Stimulated activated CD8-positive, alpha-beta memory T cell treated with anti-CD3 and anti-CD28 coated beads, Interleukin-2, amount 100 ng/mL, for 48 hours (primary cell): ENCODE data around the gene CHST12.
A peak's percentile ranks its signal among the peaks of the same experiment; 100 is the strongest.
"Not testable (repeated sequence)": the region's sequence is repeated elsewhere in the genome, so short reads cannot be mapped to it uniquely, and the experiment has no call there.

ENCODE experiments used
- DNase-seq, 2 donors: peaks; one replicate each; pipeline ENCODE4 v3.0.0-alpha.2; 2020; ENCODE audit warnings: low read depth in 2 of 2

The CHST12 gene

DNA sequence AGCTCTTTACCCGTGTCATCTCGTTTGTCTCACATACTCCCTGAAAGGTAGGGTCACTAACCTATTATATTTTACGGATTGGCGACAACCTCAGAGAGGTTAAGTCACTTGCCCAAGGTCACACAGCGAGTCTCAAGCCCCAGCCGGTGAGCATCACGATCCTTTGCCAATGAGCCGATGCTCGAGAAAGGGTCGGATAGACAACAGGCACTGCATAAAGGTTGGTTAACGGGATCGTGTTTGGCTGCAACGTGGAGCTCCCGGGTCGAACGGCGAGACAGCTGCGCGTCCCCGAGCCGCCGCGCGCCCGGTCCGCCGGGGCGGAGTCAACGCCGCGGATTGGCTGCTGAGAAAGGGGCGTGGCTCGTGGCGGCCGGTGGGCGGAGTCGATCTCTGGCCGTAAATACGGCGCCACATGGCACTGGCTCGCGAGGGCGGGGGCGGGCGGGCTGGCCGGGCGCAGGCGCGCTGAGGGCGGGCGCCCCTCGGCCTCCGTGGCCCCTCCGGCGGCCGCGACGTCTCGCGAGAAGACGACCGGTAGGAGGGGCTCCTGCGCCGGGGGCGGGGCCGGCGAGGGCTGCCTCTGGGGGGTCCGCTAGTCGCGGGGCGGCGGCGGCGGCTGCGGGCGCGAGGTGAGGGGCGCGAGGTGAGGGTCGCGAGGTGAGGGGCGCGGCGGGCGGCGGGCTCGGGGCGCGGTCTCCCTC is at the start of gene CHST12:
Gene CHST12, plus strand, starts transcription at position 598 of the 704 bp plus-strand sequence. CDS start 29,029 bp downstream, outside the sequence.
- peak; percentile 91 for DNase-seq

- peak; percentile 83 to 89 for DNase-seq
These were observed 49.5 kb upstream of the CHST12 start for GRCh38 chr7:2353936-2354185.

- DNase-seq = peak; percentile 76
These were observed 49.0 kb upstream of the CHST12 start, which contains the start of gene EIF3B for GRCh38 chr7:2354186-2354938. Gene EIF3B, plus strand, starts transcription at chr7:2354827. Its CDS starts 95 bp downstream, at chr7:2354922.

DNA sequence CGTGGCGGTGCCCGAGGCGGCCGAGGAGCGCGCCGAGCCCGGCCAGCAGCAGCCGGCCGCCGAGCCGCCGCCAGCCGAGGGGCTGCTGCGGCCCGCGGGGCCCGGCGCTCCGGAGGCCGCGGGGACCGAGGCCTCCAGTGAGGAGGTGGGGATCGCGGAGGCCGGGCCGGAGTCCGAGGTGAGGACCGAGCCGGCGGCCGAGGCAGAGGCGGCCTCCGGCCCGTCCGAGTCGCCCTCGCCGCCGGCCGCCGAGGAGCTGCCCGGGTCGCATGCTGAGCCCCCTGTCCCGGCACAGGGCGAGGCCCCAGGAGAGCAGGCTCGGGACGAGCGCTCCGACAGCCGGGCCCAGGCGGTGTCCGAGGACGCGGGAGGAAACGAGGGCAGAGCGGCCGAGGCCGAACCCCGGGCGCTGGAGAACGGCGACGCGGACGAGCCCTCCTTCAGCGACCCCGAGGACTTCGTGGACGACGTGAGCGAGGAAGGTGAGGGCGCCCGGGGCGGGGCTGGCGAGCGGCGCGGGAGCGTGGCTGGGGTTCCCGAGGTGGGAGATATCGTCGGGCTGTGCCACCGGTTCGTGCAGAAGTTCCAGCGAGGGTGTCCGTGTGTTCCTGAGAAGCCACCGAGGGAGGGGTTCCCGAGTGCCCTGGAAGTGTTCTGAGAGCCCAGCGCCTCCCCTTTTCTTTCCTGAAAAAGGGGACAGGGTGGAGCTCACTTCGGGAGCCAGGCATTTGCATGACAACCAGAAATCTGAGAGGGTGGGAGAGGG is 48.3 kb upstream of the CHST12 start:
- no peak for DNase-seq

GRCh38 chr7:2355705-2356008 is 47.8 kb upstream of the CHST12 start:
- no peak for DNase-seq

- DNase-seq = no peak
These were observed 46.2 kb upstream of the CHST12 start for GRCh38 chr7:2357165-2357564.

DNA sequence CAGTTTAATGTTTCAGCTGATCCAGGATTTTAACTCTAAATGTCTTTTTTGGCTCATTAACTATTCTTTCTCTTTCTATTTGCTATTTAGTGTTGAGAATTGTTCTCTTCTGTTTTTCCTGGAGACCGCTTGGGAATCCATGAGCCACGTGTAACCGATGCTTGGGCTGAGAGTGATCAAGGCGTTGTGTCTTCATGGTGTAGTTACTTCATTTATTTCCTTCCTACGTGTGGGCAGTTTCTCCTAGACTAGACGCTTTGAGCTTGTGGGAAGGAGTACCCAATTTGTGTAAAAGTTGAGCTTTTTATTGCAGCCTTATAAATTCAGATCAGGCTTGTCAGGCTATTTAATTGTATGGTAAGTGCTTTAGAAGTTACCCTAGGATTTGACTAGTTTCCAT is 45.8 kb upstream of the CHST12 start:
- no peak for DNase-seq

GRCh38 chr7:2358968-2359527 is 44.4 kb upstream of the CHST12 start:
- no peak for DNase-seq

GRCh38 chr7:2359610-2360009 is 43.8 kb upstream of the CHST12 start:
- no peak for DNase-seq

DNA sequence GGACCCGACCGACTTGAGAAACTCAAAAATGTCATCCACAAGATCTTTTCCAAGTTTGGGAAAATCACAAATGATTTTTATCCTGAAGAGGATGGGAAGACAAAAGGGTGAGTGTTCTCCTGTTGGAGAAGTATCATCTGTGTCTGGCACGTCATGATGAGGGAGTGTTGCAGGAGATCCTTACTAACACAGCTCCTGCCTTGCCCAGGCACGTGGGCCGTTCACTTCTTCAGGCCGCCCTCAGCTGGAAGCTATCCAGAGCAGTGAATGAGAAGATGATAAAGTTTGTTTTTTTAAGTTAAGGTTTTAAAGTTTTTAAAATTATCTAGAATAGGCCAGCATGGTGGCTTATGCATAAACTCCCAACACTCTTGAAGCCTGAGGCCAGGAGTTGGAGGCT is 42.6 kb upstream of the CHST12 start:
- DNase-seq = no peak

- no peak for DNase-seq
These were observed 40.9 kb upstream of the CHST12 start for GRCh38 chr7:2362385-2363088.

DNA sequence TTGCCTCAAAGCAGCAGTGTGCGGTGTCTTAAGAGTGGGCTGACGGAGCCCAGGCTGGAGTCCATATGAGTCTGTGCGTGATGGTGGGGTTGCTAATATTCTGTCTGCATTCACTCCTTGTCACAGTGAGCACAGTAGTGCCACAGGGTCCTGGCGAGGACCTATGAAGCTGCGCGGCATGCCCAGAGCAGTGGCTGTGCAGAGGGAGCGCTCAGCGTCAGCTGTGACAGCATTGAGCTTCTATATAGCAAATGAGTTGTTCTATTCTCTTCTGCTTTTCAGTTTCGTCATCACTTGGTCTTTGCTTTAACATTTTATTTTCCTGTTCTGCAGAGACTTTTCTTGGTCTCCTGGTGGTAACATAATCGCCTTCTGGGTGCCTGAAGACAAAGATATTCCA is 34.3 kb upstream of the CHST12 start:
- no peak for DNase-seq

GRCh38 chr7:2371329-2371728 is 32.1 kb upstream of the CHST12 start:
- DNase-seq = no peak

GRCh38 chr7:2372724-2373123 is 30.7 kb upstream of the CHST12 start:
- DNase-seq = no peak

GRCh38 chr7:2373124-2373556 is 30.3 kb upstream of the CHST12 start:
- no peak for DNase-seq

- no peak for DNase-seq
These were observed 29.8 kb upstream of the CHST12 start for GRCh38 chr7:2373646-2374045.

DNA sequence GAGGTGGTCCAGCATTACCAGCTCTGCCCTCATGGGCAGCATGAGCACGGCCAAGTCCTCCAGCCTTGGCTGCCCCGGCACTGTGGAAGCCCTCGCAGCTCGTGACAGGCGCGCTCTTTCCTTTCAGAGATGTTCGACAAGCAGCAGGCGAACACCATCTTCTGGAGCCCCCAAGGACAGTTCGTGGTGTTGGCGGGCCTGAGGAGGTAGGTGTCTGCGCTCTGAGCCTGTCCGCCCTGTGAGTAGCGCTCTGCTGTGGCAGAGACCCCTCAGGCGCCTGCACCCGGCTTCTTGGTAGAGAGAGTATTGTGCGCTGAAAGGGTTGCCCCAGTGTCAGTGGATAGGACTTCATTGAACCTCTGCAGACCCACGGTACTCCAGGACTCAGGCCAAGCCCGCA is 29.0 kb upstream of the CHST12 start:
- DNase-seq = no peak

DNA sequence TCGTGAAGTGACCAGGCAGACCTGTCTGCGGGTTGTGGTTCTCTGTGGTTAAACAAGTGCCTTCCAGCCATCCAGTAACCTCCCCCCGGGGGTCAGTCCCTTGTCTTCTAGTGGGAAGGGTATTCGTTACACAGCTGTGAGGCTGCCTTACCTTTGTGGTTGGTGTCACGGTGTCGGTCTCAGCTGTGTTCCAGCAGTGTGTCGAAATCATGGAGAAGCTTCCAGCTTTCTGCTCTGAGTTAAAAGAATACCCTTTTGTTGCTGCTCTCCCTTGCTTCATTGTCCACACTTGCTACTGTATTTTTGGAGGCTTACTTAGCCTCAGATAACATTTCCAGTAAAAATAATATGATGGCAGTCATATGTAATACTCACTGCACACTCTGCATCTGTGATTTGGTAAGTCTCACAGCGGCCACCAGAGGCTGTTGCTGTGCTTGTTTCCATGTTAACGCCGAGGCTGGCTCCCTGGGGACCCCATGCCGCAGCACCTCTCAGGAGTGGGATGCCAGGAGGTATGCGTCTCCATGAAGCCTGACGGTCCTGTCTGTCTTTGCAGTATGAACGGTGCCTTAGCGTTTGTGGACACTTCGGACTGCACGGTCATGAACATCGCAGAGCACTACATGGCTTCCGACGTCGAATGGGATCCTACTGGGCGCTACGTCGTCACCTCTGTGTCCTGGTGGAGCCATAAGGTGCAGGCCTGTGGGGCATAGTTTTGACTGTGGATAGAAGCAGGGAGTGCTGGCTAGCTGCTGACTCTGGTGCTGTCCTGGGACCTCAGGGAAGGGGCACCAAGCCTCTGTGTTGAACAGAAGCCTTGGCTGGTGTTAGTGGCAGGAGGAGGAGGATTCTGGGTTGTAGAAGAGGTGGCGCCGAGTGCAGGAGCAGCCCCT is 28.3 kb upstream of the CHST12 start:
- DNase-seq = no peak

GRCh38 chr7:2376351-2377154 is 26.9 kb upstream of the CHST12 start:
- DNase-seq = no peak

DNA sequence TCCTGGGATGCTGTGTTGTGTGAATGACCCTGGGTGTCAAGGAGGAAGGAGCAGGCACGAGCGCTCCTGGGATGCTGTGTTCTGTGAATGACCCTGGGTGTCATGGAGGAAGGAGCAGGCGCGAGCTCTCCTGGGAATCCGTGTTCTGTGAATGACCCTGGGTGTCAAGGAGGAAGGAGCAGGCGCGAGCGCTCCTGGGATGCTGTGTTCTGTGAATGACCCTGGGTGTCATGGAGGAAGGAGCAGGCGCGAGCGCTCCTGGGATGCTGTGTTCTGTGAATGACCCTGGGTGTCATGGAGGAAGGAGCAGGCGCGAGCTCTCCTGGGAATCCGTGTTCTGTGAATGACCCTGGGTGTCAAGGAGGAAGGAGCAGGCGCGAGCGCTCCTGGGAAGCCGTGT is 25.9 kb upstream of the CHST12 start:
- not testable (repeated sequence) for DNase-seq
